HL-60/S4 (cell line): ENCODE data around the gene ZNF497.
"Not testable (repeated sequence)": the region's sequence is repeated elsewhere in the genome, so short reads cannot be mapped to it uniquely, and the experiment has no call there.

ENCODE experiments used
- in situ Hi-C: fragments of 300-500 bp; cut with MboI; formaldehyde crosslinking; loops from 2 replicates; pipeline ENCODE4 v1.14.3; 2022; ENCODE audit warnings: low sequenced_read_pairs

The ZNF497 gene

DNA sequence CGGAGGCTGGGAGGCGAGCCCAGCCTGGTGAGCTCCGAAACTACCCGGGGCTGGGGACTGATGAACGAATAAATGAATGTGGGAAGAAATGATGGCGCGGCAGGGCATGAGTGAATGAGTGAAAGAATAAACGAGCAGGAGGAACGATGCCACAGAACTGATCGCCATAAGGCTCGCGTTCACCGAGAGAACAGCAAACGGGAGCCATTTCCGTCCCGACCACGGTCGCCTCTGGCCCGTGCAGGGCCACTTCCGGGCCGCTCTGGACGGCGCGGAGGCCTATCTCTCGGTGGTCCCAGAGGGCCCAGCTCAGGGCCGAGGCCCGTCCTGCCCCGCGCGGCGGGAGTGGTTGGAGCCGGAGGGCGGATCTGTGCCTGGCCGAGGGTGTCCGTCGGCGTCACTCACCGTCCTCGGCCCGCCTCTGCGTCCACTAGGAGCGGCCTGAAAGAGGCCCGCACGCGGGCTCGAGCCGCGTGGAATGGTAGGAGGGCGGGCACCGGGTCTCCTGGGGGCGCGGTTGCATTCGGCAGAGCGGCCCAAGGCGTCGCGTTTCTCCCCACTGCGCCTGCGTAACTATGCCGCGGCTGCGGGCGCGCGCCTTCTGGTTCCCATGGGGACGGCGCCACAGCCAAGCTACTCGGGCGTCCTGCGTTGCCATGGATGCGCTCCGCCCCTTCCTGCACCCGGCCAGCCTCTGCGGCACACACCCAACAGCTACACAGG, at the start of gene ZNF497:
ZNF497 (minus strand) TSS at position 480 of the 723 bp plus-strand sequence. CDS start 5,116 bp downstream, outside the sequence.
- in situ Hi-C loops, result no loop called here

DNA sequence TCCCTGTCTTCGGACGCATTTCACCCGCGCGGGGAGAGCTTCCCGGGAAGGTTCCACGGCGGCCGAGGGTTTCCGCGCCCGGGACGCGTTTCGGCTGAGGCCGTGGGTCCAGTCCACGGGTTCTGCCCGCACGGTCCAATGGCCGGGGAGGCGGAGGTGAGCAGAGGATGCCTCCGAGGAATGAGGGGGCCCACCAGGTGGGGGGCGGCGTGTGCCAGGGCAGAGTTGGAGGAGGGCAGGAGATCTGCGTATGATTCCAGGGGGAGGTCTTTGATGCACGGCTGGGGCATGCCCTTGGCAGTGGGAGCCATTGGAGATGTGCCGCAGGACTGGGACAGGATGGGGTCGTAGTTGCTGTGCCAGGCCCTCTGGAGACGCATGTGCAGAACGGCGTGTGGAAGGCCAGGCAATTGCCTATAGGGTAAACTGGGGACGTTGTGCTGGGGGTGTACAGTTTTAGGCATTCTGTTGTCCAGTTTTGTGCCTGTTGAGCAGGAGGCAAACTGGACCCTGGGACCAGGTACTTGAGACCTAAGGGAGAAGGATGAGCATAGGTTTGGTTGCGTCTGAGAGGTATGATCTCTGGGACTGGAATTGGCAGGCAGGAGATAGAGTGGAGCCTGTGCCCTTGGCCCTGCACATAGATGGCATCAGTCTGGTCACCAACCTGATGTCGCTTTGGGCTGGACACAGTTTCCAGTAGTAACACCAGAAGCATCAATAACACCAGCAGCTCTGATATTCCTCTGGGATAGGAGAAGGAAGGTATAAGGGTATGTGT, 46.6 kb upstream of the ZNF497 start:
- in situ Hi-C loops, result no loop called here

DNA sequence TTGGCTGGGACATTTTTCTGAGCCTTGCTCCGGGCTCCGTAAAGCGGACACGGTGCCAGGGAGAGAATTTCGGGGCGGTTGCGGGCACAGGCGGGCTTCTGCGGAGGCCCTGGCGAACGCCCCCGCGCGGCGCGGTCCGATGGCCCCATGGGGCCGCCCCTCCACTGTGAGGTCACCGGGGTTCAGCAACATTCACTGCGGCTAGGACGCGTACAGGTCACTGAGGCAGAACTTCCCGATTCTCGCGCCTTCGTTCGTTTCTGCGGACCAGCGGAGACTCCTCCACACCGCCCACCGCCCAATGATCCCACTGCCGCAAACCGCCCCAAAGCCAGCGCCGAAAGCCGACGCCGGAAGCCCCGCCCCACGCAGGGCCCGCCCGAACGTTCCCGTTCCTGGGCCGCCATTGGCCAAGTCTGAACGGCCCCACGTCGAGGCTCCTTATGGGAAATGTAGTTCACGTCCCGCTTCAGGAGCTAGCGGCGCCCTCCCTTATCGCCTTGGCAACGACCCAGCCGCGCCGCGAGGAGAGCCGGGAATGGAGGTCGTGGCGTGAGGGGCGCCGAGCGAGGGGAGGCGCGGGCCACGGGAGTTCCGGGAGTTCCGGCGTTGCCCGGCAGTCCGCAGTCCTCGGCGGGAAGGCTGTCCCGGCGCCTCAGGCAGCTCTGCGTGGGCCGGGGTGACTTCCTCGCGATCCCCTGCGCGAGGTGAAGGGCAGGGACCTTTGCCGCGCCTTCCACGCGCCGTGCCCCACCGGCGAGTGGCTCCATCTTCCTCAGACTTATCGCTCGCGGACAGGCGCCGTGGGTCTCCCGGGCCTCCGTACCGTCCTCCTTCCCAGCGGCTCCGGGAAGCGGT, 45.8 kb upstream of the ZNF497 start, which contains the start of gene ZNF584:
ZNF584 (plus strand) TSS at position 498 of the 858 bp plus-strand sequence. CDS start 499 bp downstream, outside the sequence.
- in situ Hi-C loops, result no loop called here

DNA sequence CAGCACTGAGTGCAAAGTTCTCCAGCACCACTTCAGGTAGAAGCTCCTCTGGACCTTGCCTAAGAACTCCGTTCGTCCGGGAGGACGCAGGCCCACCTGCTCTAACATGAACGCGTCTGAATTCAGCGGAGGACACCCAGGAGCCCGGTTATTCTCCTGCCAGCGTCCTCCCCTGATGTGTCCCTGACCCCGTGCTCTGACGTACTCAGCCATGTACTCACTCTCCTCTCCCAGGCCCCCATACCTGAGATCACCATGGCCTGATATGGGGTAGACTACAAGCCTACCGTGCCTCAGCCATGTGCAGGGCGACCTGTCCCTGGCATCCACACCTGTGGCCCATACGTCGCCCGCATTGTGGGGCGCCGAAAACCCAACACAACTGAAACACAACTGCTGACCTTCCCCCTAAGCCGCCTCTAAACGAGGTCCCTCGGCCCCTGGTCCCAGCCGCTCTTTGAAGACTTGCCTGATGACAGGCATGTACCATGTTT, 45.2 kb upstream of the ZNF497 start:
- in situ Hi-C loops, result no loop called here

DNA sequence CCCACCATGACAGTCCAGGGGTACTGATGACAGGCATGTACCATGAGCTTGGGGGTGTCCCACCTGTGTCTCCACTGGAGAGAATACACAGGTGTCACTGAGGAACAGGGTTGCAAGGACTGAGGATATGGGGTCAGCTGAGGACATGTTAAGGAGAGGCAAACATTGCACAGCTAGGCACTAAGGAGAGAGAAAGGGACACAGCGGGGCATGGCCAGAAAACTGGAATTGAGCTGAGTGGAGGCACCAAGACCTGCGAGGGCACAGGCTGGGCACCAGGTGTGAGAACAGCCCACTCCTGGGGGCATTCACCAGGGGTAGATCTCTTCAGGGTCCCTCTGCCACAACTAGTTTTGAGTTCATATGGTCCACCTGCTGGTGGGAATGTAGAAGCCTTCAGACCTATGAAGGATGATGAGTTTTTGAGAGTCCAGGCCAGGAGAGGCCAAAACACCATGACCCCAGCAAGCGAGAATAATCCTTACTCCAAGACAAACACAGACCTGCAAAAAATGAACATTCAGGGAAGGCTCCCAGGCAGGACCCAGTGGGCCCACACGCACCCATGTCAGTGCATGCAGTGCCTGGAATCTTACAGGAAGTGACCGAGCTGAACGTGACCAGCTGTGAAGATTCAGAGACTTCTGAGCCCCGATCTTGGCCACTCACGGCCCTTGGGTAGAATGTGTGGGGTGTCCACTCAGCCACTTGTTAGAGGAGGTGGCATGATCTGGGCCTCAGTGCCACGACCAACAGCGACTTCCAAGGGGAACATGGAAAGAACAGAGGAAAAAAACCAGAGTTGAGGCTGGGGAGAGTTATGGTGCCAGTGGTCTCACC, 44.5 kb upstream of the ZNF497 start:
- in situ Hi-C loops, result no loop called here

DNA sequence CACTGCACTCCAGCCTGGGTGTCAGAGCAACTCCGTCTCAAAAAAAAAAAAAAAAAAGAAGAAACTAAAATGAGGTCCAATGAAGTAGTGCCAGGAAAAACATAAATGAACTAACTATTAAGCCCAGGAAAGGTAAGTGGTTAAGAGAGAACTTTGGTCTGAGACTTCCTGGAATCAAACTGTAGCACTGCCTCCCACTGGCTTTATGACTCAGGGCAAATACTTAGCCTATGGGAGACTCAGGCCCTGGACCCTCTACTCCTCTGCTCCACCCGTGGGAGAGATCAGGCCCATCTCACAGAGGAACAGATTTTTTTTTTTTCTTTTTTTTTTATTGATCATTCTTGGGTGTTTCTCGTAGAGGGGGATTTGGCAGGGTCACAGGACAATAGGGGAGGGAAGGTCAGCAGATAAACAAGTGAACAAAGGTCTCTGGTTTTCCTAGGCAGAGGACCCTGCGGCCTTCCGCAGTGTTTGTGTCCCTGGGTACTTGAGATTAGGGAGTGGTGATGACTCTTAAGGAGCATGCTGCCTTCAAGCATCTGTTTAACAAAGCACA, 41.4 kb upstream of the ZNF497 start:
- in situ Hi-C loops, result not testable (repeated sequence)

DNA sequence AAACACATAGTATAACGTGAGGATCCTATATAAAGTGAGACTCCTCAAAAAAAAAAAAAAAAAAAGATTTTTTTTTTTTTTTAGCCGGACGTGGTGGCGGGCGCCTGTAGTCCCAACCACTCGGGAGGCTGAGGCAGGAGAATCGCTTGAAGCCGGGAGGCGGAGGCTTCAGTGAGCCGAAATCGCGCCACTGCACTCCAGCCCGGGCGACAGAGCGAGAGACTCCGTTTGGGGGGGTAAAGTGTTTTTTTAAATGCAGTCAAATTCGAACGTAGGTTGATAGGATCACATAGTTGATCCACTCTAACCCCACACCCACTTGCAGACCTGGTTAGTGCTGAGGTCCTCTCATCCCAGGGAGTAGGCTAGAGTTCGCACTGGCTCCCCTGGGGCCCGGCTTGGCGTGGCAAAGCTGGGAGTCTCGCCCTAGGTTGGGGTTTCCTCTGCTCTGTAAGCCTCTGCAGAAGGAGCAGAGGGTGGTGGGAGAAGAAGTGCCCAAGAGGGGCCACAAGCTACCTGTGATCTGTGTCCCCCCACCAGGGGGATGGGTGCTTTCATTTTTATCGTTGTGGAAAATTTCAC, 39.4 kb upstream of the ZNF497 start:
- in situ Hi-C loops, result no loop called here

DNA sequence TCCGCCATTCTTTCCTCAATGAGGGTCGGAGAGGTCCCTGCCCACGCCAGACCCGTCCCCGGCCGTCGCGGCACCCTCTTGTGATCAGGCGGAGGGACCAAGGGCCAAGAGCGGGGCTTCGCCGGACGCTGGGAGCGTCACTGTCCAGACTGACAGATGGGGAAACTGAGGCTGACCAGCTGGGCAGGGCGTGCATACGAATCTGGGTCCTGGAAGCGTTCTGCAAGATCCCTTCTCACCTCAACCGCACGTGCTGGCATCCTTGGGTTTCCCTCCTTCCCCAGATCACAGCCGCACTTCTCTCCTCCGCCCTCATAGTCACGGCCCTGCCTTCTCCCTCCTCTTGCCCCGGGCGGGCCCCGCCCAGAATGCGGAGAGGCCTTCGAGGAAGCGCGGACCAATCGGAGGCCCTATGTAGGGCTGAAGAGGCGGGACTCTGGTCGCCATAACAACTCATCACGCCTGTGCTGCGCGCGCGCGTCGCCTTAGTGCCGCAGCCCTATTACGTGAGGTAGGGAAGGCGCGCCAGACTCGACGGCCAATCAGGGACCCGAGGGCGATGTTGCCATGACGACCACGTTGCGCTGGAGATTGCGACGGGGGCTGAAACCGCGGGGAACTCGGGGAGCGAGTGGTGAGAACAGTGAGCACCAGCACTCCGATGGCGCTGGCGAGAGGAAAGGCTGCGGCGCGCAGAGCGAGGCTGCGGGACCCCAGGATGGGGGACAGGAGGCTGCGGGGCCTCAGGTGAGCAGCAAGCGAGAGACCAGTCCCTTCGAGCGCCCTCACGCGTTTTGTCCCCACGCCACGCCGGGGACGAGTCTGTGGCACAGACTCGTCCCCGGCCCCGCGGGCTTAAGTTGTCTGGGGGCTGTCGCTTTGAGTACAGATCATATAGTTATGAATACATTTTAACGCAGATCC, 38.6 kb upstream of the ZNF497 start:
- in situ Hi-C loops, result no loop called here

DNA sequence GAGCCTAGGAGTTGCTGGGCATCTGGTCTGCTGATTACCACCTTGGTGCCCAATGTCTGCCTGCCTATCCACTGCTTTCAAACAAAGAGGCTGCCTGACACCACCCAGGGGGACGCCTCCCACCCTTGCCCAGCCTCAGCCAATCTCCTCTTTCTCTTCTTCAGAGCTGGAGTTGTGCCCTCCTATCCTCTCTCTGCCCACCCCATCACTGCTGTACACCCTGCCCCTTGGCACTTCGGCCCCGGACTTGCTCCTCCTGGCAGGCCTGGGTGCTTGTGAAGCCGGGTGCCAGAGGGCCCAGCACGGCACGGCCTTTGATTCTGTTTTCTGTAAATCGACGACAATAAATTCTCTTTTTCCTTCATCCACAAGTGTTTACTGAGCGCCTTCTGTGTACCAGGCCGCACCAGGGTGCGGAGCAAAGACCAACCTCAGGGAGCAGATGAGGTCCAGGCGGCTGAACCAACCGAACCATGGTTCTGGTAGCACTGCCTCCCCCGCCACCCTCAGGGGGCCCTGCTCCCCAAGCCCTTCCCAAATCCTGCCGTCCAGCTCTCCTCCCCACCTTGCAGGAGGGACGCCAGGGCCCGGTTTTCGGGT, 37.9 kb upstream of the ZNF497 start:
- in situ Hi-C loops, result no loop called here

DNA sequence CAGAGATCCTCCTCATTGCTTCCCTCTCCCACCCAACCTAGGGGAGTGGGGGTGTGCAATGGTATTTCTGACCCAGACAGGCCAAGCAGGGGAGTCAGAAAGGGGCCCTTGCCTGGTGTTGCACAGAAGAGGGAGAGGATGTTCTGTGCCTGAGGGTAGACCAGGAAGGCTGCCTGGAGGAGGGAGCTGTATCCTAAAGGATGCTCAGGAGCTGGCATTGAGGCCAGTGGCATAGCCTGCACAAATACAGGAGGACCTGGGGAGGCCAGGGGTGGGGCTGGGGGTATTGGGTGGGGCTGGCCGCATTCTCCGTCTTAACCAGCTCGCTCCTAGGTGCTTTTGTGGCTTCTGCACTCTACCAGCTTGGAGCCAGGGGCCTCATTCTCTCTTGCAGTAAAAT, 37.4 kb upstream of the ZNF497 start:
- in situ Hi-C loops, result no loop called here

DNA sequence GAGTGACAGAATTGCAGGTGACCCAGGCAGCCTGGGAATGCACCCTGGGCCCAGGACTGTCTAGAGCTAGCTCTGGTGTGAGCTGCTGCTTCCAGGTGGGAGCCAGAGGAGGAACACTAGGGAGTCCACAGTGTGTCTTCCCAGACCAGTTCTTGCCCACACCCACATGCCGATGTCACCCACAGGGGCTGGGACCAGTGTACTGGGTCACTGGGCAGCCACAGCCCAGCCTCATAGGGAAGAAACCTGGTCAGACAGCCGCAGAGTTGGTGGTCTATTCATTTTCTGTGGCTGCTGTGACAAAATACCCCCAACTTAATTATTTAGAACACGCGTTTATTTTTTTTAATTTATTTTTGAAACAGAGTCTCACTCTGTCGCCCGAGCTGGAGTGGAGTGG, 36.0 kb upstream of the ZNF497 start:
- in situ Hi-C loops, result no loop called here

DNA sequence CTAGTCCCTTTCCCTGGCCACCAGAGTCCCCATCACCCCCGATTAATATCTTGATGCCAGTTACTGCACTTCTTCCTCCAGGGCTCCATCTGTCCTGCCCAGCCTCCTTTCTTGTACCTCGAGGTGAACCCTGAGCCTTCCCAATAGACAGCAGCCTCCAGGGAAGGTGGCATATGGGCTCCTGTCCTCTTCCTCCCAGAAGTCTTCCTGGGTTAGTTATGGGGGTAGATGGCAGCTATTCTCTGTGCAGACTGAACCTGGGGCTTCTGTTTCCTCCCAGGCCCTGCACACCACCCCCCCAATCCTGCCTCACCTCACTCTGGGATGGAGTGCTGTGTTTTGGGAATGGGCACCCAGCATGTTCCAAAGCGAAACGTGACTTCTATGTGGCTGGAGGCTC, 35.5 kb upstream of the ZNF497 start:
- in situ Hi-C loops, result no loop called here

DNA sequence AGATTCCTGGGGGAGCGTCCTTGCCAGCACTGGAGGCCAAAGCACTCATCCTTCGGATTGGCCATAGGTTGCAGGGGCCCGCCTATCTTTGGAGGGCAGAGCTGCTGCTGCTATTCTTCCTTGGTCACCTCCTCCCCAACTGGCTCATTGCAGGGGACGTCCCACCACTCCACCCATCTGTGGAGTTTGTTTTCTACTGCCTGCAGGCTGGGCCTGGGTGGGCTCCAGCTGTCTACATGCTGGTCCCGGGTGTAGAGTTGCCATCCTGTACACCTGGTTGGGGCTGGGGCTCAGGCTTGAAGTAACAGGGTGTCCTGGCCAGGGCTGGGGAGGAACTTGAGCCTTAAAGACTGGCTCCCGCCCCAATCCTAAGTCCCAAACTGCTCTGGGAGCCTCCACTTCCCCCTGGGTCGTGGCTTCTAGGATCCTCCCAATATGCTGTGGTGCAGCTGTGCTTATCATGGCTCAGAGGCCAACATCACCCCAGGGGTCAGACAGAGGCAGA, 35.0 kb upstream of the ZNF497 start:
- in situ Hi-C loops, result no loop called here

DNA sequence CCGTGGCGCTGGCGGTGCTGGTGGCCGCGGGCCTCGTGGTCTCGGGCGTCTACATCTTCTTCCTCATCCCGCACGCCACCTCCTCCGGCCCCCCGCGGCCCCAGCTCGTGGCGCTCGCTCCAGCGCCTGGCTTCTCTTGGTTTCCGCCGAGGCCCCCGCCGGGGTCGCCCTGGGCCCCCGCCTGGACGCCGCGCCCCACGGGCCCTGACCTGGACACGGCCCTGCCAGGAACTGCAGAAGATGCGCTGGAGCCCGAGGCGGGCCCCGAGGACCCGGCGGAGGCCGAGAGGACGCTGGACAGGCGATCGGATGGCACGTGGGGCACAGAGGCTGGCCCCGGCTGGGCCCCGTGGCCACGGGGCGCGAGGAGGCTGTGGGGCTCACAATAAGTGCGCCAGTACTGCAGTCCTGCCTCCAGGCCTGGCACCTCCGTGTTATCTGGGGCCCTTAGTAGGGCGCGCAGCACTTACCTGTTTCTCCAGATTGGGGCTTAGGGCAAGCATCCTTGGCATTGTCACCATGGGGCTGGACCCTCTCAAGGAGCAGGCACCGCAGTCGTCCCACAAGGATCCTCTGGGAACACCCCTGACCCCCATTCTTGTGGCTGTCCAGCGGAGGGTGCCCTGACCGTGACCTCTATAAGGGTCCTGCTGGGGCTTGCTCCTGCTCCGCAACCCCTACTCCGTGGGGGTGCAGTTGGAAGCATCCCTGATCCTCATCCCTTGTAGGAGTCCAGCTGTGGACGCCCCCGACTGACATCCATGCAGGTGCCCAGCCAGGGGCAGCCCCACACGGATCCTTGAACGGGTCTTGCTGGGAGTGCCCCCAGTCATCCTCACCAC, 34.4 kb upstream of the ZNF497 start:
- in situ Hi-C loops, result no loop called here

DNA sequence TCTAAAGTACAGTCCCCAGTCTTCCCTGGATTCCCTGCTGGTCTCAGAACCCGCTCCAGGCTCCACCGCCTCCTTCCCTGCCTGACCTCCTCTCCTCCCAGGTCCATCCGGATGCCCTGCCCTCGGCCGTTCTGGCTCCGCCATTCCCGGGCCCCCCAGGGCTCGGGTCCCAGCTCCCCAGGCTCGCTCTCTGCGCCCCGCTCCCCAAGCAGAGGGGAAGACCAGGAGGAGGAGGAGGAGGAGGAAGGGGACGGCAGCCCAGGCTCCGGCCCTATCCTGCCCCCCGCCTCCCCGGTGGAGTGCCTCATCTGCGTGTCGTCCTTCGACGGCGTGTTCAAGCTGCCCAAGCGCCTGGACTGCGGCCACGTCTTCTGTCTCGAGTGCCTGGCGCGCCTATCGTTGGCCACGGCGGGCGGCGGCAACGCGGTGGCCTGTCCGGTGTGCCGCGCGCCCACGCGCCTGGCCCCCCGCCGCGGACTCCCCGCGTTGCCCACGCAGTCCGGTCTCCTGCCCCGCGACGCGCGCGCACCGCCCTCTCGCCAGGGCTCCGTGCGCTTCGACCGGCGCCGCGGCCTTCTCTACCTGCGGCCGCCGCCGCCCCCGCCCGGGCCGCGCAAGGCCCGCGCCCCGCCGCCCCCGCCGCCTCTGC, 33.6 kb upstream of the ZNF497 start:
- in situ Hi-C loops, result no loop called here

DNA sequence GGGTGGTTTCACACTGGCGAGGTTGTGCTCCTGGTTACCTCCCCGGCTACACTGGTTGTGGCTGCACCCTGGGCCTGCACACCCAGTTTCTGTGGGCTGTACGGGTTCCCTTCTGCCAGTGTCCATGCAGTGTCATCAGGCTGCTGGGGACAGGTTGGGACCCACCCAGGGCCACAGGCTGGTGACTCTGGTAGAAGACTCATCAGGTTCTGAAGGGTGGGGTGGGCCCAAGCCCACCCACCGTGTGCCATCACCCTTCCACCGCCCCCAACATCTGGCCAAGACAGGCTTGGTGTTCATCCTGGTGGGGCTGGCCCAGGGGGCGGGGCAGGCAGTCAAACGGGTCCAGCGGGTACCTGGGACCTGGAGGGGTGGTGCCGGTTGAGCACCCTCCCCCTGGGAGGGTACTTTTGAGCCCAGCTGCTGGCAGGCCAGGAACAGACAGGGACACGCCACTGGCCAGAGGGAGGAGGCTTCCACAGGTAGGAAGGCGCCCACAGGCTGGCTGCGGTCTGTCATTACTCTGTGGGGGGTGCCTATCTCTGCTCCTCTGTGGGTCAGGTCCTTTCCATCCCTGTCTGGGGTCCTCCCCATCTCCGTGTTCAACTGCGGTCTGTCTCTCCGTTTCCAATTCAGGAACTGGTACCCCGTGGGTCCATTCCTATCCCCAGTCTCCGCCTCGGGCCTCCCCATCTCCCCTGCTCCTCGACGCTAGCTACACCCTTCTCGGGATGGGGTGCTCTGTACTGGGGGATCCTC, 32.8 kb upstream of the ZNF497 start, which contains the start of gene RNF225:
RNF225 (plus strand) TSS at position 437 of the 759 bp plus-strand sequence. CDS start 434 bp downstream, outside the sequence.
- in situ Hi-C loops, result no loop called here
